ENCODE results near the gene KRTAP10-2.

DNA sequence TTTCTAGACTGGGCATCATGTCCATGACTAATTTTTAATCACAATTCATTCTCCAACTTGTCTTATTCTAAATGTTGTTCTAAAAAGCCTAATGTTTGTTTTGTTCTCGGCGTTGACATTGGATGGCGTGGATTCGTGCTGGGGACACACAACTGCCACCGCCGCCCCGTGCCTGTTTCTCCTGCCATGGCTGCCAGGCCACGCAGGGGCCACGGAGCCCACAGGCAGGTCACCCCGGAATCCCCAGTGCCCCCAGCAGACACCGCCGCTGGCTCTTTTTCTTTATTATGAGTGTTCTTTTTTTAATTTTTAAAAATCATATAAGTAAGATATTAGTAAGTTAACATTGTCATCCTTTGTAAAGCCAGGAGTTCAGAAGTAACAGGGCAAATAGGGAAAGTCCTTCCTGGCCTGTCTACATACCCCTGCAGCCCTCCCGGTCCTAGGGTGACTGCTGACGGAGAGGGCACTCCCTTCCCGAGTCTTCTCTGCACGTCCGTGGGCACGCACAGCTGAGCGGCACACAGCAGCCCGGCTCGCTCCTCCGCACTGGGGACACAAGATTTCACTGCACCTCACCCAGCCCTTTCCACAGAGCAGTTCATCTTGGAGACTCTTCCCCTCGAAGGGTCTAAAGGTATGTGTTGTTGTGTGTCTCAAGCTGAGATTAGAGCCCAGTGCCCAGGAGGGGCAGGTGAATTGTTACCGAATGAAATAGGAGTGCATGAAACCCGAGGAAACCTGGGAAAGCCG is 43.5 kb downstream of the KRTAP10-2 start:
- TF ChIP-seq EZH2 (IDR thresholded peaks at IDR 0.05) (no peak), POLR2AphosphoS5 (IDR thresholded peaks at IDR 0.05; ENCODE audit: borderline replicate concordance, low read depth, low read length) (no peak)
